Liver (tissue), 9 donors: ENCODE measurements around the gene PXMP4. TPM values are rescaled to one million over a fixed set of nuclear protein-coding genes. Genes with fewer than 3 reads are reported as not detected.

Experiments
- DNase-seq: peaks from one replicate; pipeline ENCODE4 v3.0.0-alpha.2; 2017; ENCODE audit warnings: low spot score
- H3K27ac ChIP-seq, 2 donors: one replicate each; pipeline ENCODE4 v1.7.0; 2013; ENCODE audit warnings: inconsistent platforms in 2 of 2, low read length in 2 of 2, control low read depth in 1 of 2, low read depth in 1 of 2, mild to moderate bottlenecking in 1 of 2
- H3K27me3 ChIP-seq, 4 donors: one replicate each; pipeline versions ENCODE4 v1.6.1 to v1.7.0; 2013; ENCODE audit warnings: low read length in 3 of 4, inconsistent platforms in 1 of 4, mild to moderate bottlenecking in 1 of 4, moderate library complexity in 1 of 4; ENCODE audit not compliant: control insufficient read depth in 4 of 4, insufficient read depth in 4 of 4
- H3K36me3 ChIP-seq, 4 donors: one replicate each; pipeline versions ENCODE4 v1.6.1 to v1.7.0; 2013; ENCODE audit warnings: low read length in 3 of 4, mild to moderate bottlenecking in 3 of 4, low read depth in 1 of 4, moderate library complexity in 1 of 4; ENCODE audit not compliant: control insufficient read depth in 4 of 4, insufficient read depth in 3 of 4
- H3K4me1 ChIP-seq, 4 donors: one replicate each; pipeline versions ENCODE4 v1.6.1 to v1.7.0; 2013; ENCODE audit warnings: low read length in 3 of 4, mild to moderate bottlenecking in 3 of 4, moderate library complexity in 1 of 4; ENCODE audit not compliant: control insufficient read depth in 4 of 4, insufficient read depth in 4 of 4
- H3K4me3 ChIP-seq, 3 donors: one replicate each; pipeline versions ENCODE4 v1.6.1 to v1.7.0; 2013; ENCODE audit warnings: low read length in 3 of 3, control low read depth in 1 of 3, low read depth in 1 of 3, mild to moderate bottlenecking in 1 of 3
- H3K9ac ChIP-seq, 2 donors: one replicate each; pipeline ENCODE4 v1.7.0; 2013; ENCODE audit warnings: low read length in 2 of 2, mild to moderate bottlenecking in 2 of 2, moderate library complexity in 2 of 2, control low read depth in 1 of 2, low read depth in 1 of 2
- H3K9me3 ChIP-seq, 4 donors: one replicate each; pipeline versions ENCODE4 v1.6.1 to v1.7.0; 2013; ENCODE audit warnings: low read length in 3 of 4; ENCODE audit not compliant: control insufficient read depth in 4 of 4
- CTCF ChIP-seq: fragments of 150-350 bp; IDR thresholded peaks from 2 replicates; pipeline ENCODE4 v1.5.1; 2017; ENCODE audit warnings: improper control_type of control experiment, low read depth, low read length; ENCODE audit not compliant: missing input control
- EGR1 ChIP-seq, 2 donors: IDR thresholded peaks; 2 replicates each; pipeline ENCODE4 v1.6.1; 2016 to 2018; ENCODE audit warnings: antibody characterized with exemption in 2 of 2, low read depth in 2 of 2
- FOXA1 ChIP-seq: IDR thresholded peaks from 2 replicates; pipeline ENCODE4 v1.6.1; 2016; ENCODE audit warnings: antibody characterized with exemption
- FOXA2 ChIP-seq: IDR thresholded peaks from 2 replicates; pipeline ENCODE4 v1.6.1; 2016; ENCODE audit warnings: antibody characterized with exemption
- GABPA ChIP-seq, 2 donors: IDR thresholded peaks in 1 of 2; conservative IDR thresholded peaks in 1 of 2; 2 replicates each; pipeline ENCODE4 v1.6.1; 2016; ENCODE audit warnings: antibody characterized with exemption in 2 of 2, mild to moderate bottlenecking in 1 of 2, moderate library complexity in 1 of 2
- HNF4A ChIP-seq, 2 donors: conservative IDR thresholded peaks; 2 replicates each; pipeline ENCODE4 v1.6.1; 2016; ENCODE audit warnings: antibody characterized with exemption in 2 of 2, mild to moderate bottlenecking in 2 of 2
- HNF4G ChIP-seq: IDR thresholded peaks from 2 replicates; pipeline ENCODE4 v1.6.1; 2016; ENCODE audit warnings: antibody characterized with exemption
- JUND ChIP-seq, 2 donors: IDR thresholded peaks; 2 replicates each; pipeline ENCODE4 v1.6.1; 2016; ENCODE audit warnings: antibody characterized with exemption in 2 of 2
- NR2F2 ChIP-seq: IDR thresholded peaks from 2 replicates; pipeline ENCODE4 v1.6.1; 2016; ENCODE audit warnings: antibody characterized with exemption
- RAD21 ChIP-seq, 2 donors: IDR thresholded peaks; 2 replicates each; pipeline ENCODE4 v1.6.1; 2016; ENCODE audit warnings: antibody characterized with exemption in 2 of 2, mild to moderate bottlenecking in 2 of 2
- REST ChIP-seq: IDR thresholded peaks from 2 replicates; pipeline ENCODE4 v1.6.1; 2016; ENCODE audit warnings: antibody characterized with exemption, mild to moderate bottlenecking
- RXRA ChIP-seq, 2 donors: IDR thresholded peaks; 2 replicates each; pipeline ENCODE4 v1.6.1; 2017 to 2018; ENCODE audit warnings: antibody characterized with exemption in 2 of 2, mild to moderate bottlenecking in 1 of 2
- SP1 ChIP-seq: IDR thresholded peaks from 2 replicates; pipeline ENCODE4 v1.6.1; 2018; ENCODE audit warnings: antibody characterized with exemption, mild to moderate bottlenecking
- TAF1 ChIP-seq: conservative IDR thresholded peaks from 2 replicates; pipeline ENCODE4 v1.6.1; 2016; ENCODE audit warnings: antibody characterized with exemption, mild to moderate bottlenecking
- YY1 ChIP-seq: IDR thresholded peaks from 2 replicates; pipeline ENCODE4 v1.6.1; 2016; ENCODE audit warnings: antibody characterized with exemption, mild to moderate bottlenecking
- WGBS: extraction: QIAGEN DNeasy Blood & Tissue Kit; methylation state at CpG from one replicate; pipeline ENCODE4 v1.1.7; 2013; 5-methylcytosine and 5-hydroxymethylcytosine counted together
- polyA plus RNA-seq, 2 donors: library from polyadenylated mRNA; stranded (reverse) in 1 of 2; unstranded in 1 of 2; fragments of 200-250 nt in 1 of 2; fragments of >200 nt in 1 of 2; fragmentation: Nextera tagmentation in 1 of 2; extraction: Ambion mirVana in 1 of 2; gene quantifications; one replicate each; pipeline versions ENCODE4 v1.2.1 to v1.2.3, GENCODE V29; 2013 to 2015
- total RNA-seq, 2 donors: library from RNA; depleted of rRNA; stranded (reverse); fragments of >200 nt; gene quantifications; one replicate each; pipeline ENCODE4 v1.2.3, GENCODE V29; 2014
- TF ChIP-seq, protein P1 (sequence below): IDR thresholded peaks from 2 replicates; pipeline ENCODE4 v1.6.1; 2016; ENCODE audit warnings: antibody characterized with exemption
- TF ChIP-seq, protein P2 (sequence below): IDR thresholded peaks from 2 replicates; pipeline ENCODE4 v1.6.1; 2016; ENCODE audit warnings: antibody characterized with exemption
- TF ChIP-seq, protein P3 (sequence below): IDR thresholded peaks from 2 replicates; pipeline ENCODE4 v1.6.1; 2016; ENCODE audit warnings: antibody characterized with exemption
- donor health status: healthy.
- donor health status: healthy.
- donor health status: healthy.
- donor health status: healthy.
- donor health status: healthy.

The PXMP4 gene
- total and polyA plus RNA-seq, 4 donors: 5.5 to 16.0 (median 9.3) TPM

DNA sequence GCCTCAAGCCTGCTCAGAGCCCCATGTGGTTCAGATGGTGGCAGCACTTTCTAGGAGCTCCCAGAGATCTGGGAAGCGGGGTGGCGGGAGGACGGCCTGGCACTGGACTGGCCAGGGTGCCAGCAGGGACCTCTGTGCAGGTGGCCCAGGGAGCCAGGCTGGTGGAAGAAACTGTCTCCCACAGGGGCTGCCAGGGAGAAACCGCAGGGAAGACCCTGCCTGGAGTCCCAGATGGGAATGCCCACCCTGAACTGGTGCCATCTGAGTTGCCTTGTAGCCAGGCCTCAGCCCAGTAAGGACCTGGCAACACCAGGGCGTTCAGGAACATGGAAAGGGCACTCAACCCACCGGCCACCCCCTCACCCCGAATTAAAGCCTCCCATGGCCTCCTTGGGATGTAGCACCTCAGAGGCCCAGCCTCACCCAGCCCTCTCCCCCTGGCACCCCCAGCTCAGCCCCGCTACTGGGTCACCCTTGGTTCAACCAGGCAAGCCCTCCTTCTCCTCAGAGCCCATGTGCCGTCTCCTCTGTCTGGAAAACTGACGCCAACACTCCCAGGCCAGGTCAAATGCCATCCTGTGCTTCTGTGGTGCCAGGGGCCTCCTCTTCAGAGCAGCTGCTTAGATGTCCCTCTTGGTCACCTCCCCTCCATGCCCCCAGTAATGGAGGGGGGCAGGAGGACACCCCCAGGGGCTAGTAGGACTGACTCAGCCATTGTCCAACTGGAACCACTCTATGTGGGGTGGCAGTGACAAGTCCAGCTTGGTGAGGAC, 63.9 kb downstream of the PXMP4 start:
- Histone ChIP-seq H3K9ac (no peak overlapping the region), H3K9me3 (no peaks in the 10 kb centered on the region), H3K36me3 (peaks cover 0 to 2% (median under 1%) of the 10 kb centered on the region in 4 donors), H3K4me3 (no peak overlapping the region), H3K27me3 (no peaks in the 10 kb centered on the region), H3K27ac (no peak overlapping the region), H3K4me1 (peaks cover 0 to 10% (median 8%) of the 10 kb centered on the region in 4 donors)
- no peak for TF ChIP-seq RAD21 (IDR thresholded peaks at IDR 0.05)
- TF ChIP-seq, protein P1, sequence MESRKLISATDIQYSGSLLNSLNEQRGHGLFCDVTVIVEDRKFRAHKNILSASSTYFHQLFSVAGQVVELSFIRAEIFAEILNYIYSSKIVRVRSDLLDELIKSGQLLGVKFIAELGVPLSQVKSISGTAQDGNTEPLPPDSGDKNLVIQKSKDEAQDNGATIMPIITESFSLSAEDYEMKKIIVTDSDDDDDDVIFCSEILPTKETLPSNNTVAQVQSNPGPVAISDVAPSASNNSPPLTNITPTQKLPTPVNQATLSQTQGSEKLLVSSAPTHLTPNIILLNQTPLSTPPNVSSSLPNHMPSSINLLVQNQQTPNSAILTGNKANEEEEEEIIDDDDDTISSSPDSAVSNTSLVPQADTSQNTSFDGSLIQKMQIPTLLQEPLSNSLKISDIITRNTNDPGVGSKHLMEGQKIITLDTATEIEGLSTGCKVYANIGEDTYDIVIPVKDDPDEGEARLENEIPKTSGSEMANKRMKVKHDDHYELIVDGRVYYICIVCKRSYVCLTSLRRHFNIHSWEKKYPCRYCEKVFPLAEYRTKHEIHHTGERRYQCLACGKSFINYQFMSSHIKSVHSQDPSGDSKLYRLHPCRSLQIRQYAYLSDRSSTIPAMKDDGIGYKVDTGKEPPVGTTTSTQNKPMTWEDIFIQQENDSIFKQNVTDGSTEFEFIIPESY: no peak
- TF ChIP-seq FOXA2: no peak
- no peak for TF ChIP-seq HNF4G
- no peak for TF ChIP-seq RXRA (IDR thresholded peaks at IDR 0.05)
- TF ChIP-seq YY1: no peak
- TF ChIP-seq, protein P2, sequence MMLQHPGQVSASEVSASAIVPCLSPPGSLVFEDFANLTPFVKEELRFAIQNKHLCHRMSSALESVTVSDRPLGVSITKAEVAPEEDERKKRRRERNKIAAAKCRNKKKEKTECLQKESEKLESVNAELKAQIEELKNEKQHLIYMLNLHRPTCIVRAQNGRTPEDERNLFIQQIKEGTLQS: no peak
- TF ChIP-seq, protein P3, sequence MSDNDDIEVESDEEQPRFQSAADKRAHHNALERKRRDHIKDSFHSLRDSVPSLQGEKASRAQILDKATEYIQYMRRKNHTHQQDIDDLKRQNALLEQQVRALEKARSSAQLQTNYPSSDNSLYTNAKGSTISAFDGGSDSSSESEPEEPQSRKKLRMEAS: no peak
- no peak for TF ChIP-seq NR2F2
- no peak for DNase-seq
- 96% methylated on average over 10 of the region's 10 CpGs for WGBS

GRCh38 chr20:33655164-33655563, 64.9 kb downstream of the PXMP4 start:
- no peak overlapping the region for H3K4me3 ChIP-seq
- no peak overlapping the region for H3K27ac ChIP-seq
- TF ChIP-seq YY1 (no peak), RAD21 (IDR thresholded peaks at IDR 0.05) (no peak), TAF1 (no peak), HNF4G (no peak), SP1 (no peak), REST (no peak), CTCF (no peak), FOXA1 (no peak), JUND (IDR thresholded peaks at IDR 0.05) (no peak), FOXA2 (no peak), NR2F2 (no peak), HNF4A (conservative IDR thresholded peaks at IDR 0.05) (no peak), RXRA (IDR thresholded peaks at IDR 0.05) (no peak), EGR1 (IDR thresholded peaks at IDR 0.05; ENCODE audit: low read depth in 2 of 2) (no peak), GABPA (IDR thresholded peaks at IDR 0.05 in 1 of 2, conservative IDR thresholded peaks at IDR 0.05 in 1 of 2) (no peak)
- TF ChIP-seq, protein P1: no peak
- TF ChIP-seq, protein P2: no peak
- TF ChIP-seq, protein P3: no peak
- peaks cover 0 to 10% (median 8%) of the 10 kb centered on the region in 4 donors for H3K4me1 ChIP-seq
- H3K9me3 ChIP-seq: no peaks in the 10 kb centered on the region
- peaks cover 0 to 2% (median under 1%) of the 10 kb centered on the region in 4 donors for H3K36me3 ChIP-seq
- no peak for DNase-seq
- H3K27me3 ChIP-seq: no peaks in the 10 kb centered on the region
- WGBS: 71% methylated on average over 4 of the region's 4 CpGs
- no peak overlapping the region for H3K9ac ChIP-seq
